CD4-positive, alpha-beta T cell (primary cell): Measurements from ENCODE around the gene C1QTNF6. TPM values are rescaled to one million over a fixed set of nuclear protein-coding genes. Genes with fewer than 3 reads are reported as not detected.

ENCODE experiments used
- ATAC-seq: fragments of 200-7000 bp; cut with Tn5 transposase; one replicate; pipeline ENCODE4 v1.10.0; 2022; ENCODE audit warnings: mild to moderate bottlenecking; ENCODE audit not compliant: poor library complexity
- CTCF ChIA-PET: fragments of 350-600 bp; sonication (Branson Sonifier 250); formaldehyde crosslinking; loops from one replicate; lab custom pipeline; 2021; ENCODE audit warnings: antibody characterized with exemption, inconsistent platforms; lab: Charles Lee
- POLR2A ChIA-PET: fragments of 350-600 bp; sonication (Branson Sonifier 250); formaldehyde crosslinking; loops from one replicate; lab custom pipeline; 2021; ENCODE audit warnings: antibody characterized with exemption, inconsistent platforms; lab: Charles Lee
- DNase-seq, 14 experiments: peaks; one replicate each; pipeline ENCODE4 v3.0.0-alpha.2; 2013 to 2020; ENCODE audit warnings: mixed read lengths in 2 of 14
- H3K27ac ChIP-seq, 2 donors: one replicate each; pipeline versions ENCODE4 v1.5.1 to v1.7.0; 2013; ENCODE audit warnings: low read length in 2 of 2, low read depth in 1 of 2, mild to moderate bottlenecking in 1 of 2
- H3K27me3 ChIP-seq, 2 experiments: 1 replicate in 1 of 2; 2 replicates in 1 of 2; pipeline versions ENCODE4 v1.6.1 to v1.7.0; 2013; ENCODE audit warnings: low read length in 2 of 2, control low read depth in 1 of 2, mild to moderate bottlenecking in 1 of 2, moderate library complexity in 1 of 2; ENCODE audit not compliant: insufficient read depth in 2 of 2, control insufficient read depth in 1 of 2
- H3K36me3 ChIP-seq: one replicate; pipeline ENCODE4 v1.6.1; 2013; ENCODE audit warnings: low read length, control low read depth; ENCODE audit not compliant: insufficient read depth
- H3K4me1 ChIP-seq: one replicate; pipeline ENCODE4 v1.6.1; 2013; ENCODE audit warnings: low read length, control low read depth; ENCODE audit not compliant: insufficient read depth
- H3K4me3 ChIP-seq: one replicate; pipeline ENCODE4 v1.5.1; 2013; ENCODE audit warnings: mild to moderate bottlenecking, low read length, moderate library complexity
- H3K9me3 ChIP-seq, 2 experiments: 1 replicate in 1 of 2; 2 replicates in 1 of 2; pipeline versions ENCODE4 v1.6.1 to v1.7.0; 2013; ENCODE audit warnings: low read length in 2 of 2, mild to moderate bottlenecking in 2 of 2, control low read depth in 1 of 2, moderate library complexity in 1 of 2; ENCODE audit not compliant: control insufficient read depth in 1 of 2, insufficient read depth in 1 of 2
- H3K27ac Mint-ChIP-seq: one replicate; pipeline ENCODE4 v1.8.0; 2020; ENCODE audit warnings: mixed read lengths
- H3K27me3 Mint-ChIP-seq: one replicate; pipeline ENCODE4 v1.8.0; 2021; ENCODE audit warnings: mixed read lengths
- H3K36me3 Mint-ChIP-seq: one replicate; pipeline ENCODE4 v1.8.0; 2021; ENCODE audit warnings: low read depth, mixed read lengths
- H3K4me1 Mint-ChIP-seq: one replicate; pipeline ENCODE4 v1.8.0; 2021; ENCODE audit warnings: low read depth, mixed read lengths
- H3K4me3 Mint-ChIP-seq: one replicate; pipeline ENCODE4 v1.8.0; 2020; ENCODE audit warnings: mild to moderate bottlenecking, mixed read lengths
- H3K9me3 Mint-ChIP-seq: one replicate; pipeline ENCODE4 v1.8.0; 2020; ENCODE audit warnings: mixed read lengths
- CTCF ChIP-seq: fragments of 200-600 bp; IDR thresholded peaks from one replicate; pipeline ENCODE4 v1.8.0; 2022; ENCODE audit warnings: antibody characterized with exemption, mild to moderate bottlenecking
- intact Hi-C, 2 experiments: fragments of 100-400 bp; cut with DNase I in 1 of 2; cut with micrococcal nuclease in 1 of 2; formaldehyde crosslinking; loops; one replicate each; pipeline versions ENCODE4 v1.15.1 to v1.9.0; 2023 to 2025; cut with DNase I, micrococcal nuclease
- total RNA-seq, 174 experiments: library from RNA in 2 of 174; stranded (reverse) in 2 of 174; gene quantifications; one replicate each; pipeline ENCODE4 v1.2.3 and lab custom pipeline; 2021 to 2026

Gene C1QTNF6
- total RNA-seq, 2 experiments from 2014 or later, result 11.9 to 12.1 TPM

DNA sequence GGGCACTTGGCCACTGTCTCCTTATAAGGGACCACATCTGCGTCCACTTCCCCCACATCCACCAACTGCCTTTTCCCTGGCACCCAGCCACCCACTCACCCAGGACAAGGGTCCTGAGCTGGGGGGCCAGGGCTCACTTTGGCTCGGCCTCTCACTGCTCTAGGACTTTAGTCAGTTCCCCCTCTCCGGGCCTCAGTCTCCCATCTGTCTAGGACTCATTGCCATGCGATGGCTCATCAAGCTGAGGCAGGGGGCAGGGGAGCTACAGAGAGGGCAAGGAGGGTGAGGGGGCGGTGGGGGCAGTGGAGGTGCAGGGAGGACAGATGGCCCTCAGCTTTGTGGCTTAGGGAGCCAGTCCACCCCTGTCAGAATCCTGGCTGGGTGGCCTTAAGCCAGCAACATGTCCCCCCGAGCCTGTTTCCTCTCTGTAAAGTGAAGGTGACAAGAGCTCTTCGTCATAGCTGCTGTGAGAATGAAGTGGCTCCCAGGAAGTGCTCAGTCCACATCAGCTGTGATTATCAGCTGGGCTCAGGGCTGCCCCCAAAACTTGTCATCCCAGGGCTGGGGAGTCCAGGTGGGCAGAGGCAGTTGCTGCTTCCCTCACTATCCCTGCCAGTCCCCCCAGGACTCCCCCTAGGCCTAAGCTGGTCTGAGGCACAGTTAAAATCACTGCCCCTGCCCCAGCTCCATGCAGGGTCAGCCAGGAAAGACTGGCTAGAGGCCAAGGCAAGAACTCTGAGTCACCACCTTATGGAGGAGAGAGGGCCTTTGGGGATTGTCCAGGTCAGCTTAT lies 41.2 kb upstream of the C1QTNF6 start:
- peak; percentile 4 for ATAC-seq
- Mint-ChIP-seq H3K4me1 (peaks cover 90% of the 10 kb centered on the region), H3K27me3 (no peaks in the 10 kb centered on the region), H3K27ac (peak overlapping the region; percentile 97), H3K9me3 (no peaks in the 10 kb centered on the region), H3K36me3 (peaks cover 85% of the 10 kb centered on the region), H3K4me3 (peak overlapping the region; percentile 83)
- Histone ChIP-seq H3K4me1 (peaks cover 97% of the 10 kb centered on the region), H3K27ac (peak overlapping the region; percentile 96 to 97), H3K4me3 (peak overlapping the region; percentile 35), H3K27me3 (no peaks in the 10 kb centered on the region), H3K36me3 (peaks cover 91% of the 10 kb centered on the region), H3K9me3 (no peaks in the 10 kb centered on the region)
- peak in 8 of 14 experiments; percentile 17 to 83 (median 50) for DNase-seq
- intact Hi-C loops, result no loop called here
- no peak for TF ChIP-seq CTCF
- POLR2A ChIA-PET, result interaction anchor here (0.7 to 7.6 kb wide), 11 partner anchors 10 to 453 kb away, joined by 3 to 281 read pairs (median 6); partner anchors contain the start of genes IFT27, IL2RB and RAC2
- CTCF ChIA-PET, result interaction anchor here (0.5 to 5.9 kb wide), 10 partner anchors 10 to 854 kb away, joined by 3 to 43 read pairs (median 5); no protein-coding TSS in a partner anchor

GRCh38 chr22:37228106-37229011 lies 40.3 kb upstream of the C1QTNF6 start:
- Mint-ChIP-seq H3K9me3 (no peaks in the 10 kb centered on the region), H3K27me3 (no peaks in the 10 kb centered on the region), H3K4me3 (peak overlapping the region; percentile 83), H3K27ac (peak overlapping the region; percentile 97), H3K4me1 (peaks cover 90% of the 10 kb centered on the region), H3K36me3 (peaks cover 86% of the 10 kb centered on the region)
- Histone ChIP-seq H3K4me3 (peak overlapping the region; percentile 18), H3K9me3 (no peaks in the 10 kb centered on the region), H3K36me3 (peaks cover 91% of the 10 kb centered on the region), H3K27me3 (no peaks in the 10 kb centered on the region), H3K27ac (peak overlapping the region; percentile 96 to 97), H3K4me1 (peaks cover 97% of the 10 kb centered on the region)
- peak in 10 of 14 experiments; percentile 50 to 85 (median 63) for DNase-seq
- peak; percentile 39 for ATAC-seq
- no peak for TF ChIP-seq CTCF
- intact Hi-C loops, result no loop called here
- ChIA-PET CTCF (interaction anchor here (0.9 to 5.9 kb wide), 8 partner anchors 9 to 372 kb away, joined by 3 to 43 read pairs (median 7); no protein-coding TSS in a partner anchor), POLR2A (interaction anchor here (0.7 to 7.6 kb wide), 9 partner anchors 9 to 452 kb away, joined by 3 to 281 read pairs (median 5); partner anchors contain the start of genes IFT27 and RAC2)

GRCh38 chr22:37226514-37226913 lies 38.5 kb upstream of the C1QTNF6 start:
- Histone ChIP-seq H3K27me3 (no peaks in the 10 kb centered on the region), H3K27ac (peak overlapping the region; percentile 38 to 48), H3K9me3 (peaks cover 0 to 6% of the 10 kb centered on the region in 2 experiments), H3K4me1 (peaks cover 97% of the 10 kb centered on the region), H3K4me3 (no peak overlapping the region), H3K36me3 (peaks cover 74% of the 10 kb centered on the region)
- H3K27me3 Mint-ChIP-seq, result no peaks in the 10 kb centered on the region
- POLR2A ChIA-PET, result interaction anchor here (5.4 to 5.5 kb wide), 2 partner anchors 15 to 27 kb away, joined by 57 to 175 read pairs; partner anchors contain the start of gene RAC2
- H3K27ac Mint-ChIP-seq, result peak overlapping the region; percentile 84
- ATAC-seq (no peak), DNase-seq (peak in 1 of 14 experiments; percentile 5)
- intact Hi-C loops, result no loop called here
- no peak for TF ChIP-seq CTCF
- CTCF ChIA-PET, result no interaction called here
- H3K4me3 Mint-ChIP-seq, result no peak overlapping the region
- peaks cover 84% of the 10 kb centered on the region for H3K36me3 Mint-ChIP-seq
- H3K4me1 Mint-ChIP-seq, result peaks cover 89% of the 10 kb centered on the region
- peaks cover 2% of the 10 kb centered on the region for H3K9me3 Mint-ChIP-seq
